GM18951 (cell line): ENCODE data around the gene CISD3.
A peak's percentile ranks its signal among the peaks of the same experiment; 100 is the strongest.

Source experiments
- POLR2A ChIP-seq: IDR thresholded peaks from 4 replicates; pipeline ENCODE4 v1.6.1; 2011; ENCODE audit warnings: mild to moderate bottlenecking; ENCODE audit not compliant: insufficient read length, insufficient read depth; ENCODE audit errors: extremely low read depth
- in situ Hi-C: fragments of 300-500 bp; cut with MboI; formaldehyde crosslinking; loops from one replicate; pipeline ENCODE4 v1.12.0; 2022; ENCODE audit warnings: low sequenced_read_pairs, mixed read lengths, inconsistent platforms; ENCODE audit not compliant: unreplicated experiment

CISD3 gene

DNA sequence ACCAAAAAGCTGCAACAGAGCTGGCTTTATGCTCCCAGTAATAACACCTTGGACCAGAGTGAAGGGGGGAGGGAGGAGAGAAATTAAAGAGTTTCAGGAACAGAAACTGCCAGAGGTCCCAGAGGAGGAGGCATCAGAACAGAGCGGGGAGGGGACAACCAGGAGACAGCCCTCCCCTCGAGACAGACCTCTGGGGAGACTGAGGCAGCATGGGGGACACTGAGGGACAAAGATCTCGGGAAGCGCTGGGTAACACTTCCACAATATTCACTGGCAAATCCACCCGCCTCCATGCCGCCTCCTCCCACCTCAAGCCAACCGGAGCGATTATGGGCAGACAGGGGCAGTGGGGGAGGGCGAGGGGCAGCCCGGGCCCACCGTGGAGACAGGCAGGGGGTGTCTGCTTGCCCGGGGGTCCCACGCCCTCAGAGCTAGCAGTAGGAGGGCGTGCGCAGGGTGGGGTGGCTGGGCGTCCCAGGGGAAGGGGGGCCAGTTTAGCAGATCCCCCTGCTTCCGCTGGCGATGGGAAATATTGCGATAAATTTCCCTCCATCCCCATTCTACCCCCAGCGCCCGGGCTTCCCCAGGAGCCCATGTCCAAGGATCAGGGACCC is 16.8 kb downstream of the CISD3 start:
- TF ChIP-seq POLR2A = no peak

DNA sequence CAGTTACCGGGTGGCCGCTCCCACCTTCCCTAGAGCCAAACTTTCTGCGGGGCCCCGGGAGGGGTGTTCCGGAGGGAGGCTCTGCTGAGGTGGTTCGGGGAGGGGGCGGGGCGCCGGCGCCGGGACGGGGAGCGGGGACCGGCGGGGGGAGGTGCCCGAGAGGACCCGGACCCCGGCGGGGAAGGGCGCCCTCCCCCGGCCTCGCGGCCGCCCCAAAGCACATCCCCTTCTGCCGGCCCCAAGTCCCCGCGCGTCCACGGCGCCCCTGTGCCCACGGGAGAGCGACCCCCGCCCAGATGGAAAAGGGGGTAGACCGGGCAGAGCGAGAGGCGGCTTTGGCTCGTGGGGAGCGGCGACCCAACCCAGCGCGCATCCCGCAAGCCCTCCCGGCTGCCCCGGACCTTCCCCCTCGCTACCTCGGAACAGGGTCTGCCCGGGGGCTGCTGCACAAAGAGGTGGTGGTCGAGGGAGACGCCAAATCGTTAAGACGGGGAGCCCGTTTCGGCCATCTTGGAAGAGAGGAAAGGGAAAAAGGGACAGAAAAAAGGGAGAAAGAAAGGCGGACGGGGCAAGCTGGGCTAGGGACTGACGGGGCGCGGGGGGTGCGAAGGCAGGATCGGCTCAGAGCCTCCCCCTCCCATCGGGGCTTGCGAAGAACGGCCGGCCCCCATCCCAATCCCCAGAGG is 17.5 kb downstream of the CISD3 start:
- in situ Hi-C loops = loop anchor here (10.0 kb wide), 1 partner anchor 73 kb away; the partner anchor contains the start of gene EPOP
- TF ChIP-seq POLR2A = no peak

More for the DNA sequence above, 16.8 kb downstream of the CISD3 start:
- in situ Hi-C loops = loop anchor here (10.0 kb wide), 1 partner anchor 72 kb away; the partner anchor contains the start of gene EPOP

DNA sequence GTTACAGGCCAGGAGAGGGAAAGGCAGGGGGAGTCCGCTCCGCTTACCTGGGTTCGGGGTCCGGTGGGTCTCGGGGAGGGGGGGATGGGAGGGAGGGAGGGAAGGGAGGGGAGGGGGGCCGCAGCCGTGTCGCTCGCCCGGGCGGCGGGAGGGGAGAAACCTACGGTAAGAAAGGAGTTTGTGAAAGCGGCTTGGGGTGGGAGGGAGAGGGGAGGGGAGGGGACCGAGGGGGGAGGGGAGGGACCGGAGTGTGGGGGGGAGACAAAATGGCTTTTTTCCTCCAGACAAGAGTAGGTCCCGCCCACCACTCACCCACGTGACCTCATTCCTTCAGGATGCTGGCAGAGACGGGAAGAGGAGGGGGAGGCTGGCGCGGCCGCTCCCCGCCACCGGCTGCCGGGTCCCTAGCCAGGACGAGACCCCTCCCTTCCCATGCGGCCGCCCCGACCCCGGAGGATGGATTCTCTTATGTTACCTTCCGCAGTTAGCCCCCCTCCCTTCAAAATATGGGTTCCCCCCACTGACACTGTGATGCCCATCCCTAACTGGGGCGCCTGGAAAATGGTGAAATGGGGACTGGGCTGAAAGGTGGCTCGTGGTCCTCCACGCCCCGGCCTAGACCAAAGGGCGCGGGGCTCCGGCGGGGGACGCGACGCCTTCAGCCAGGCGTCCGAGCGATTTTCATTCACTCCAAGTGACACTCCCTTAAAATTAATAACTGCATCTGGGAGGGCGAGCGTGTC is 18.2 kb downstream of the CISD3 start, which contains the start of gene PCGF2:
TSS of gene PCGF2 (minus strand) at position 188 of the 743 bp plus-strand sequence. CDS start 7,934 bp downstream, outside the sequence.
- peak; percentile 39 for TF ChIP-seq POLR2A
- in situ Hi-C loops = loop anchor here (10.0 kb wide), 1 partner anchor 74 kb away; the partner anchor contains the start of gene EPOP

DNA sequence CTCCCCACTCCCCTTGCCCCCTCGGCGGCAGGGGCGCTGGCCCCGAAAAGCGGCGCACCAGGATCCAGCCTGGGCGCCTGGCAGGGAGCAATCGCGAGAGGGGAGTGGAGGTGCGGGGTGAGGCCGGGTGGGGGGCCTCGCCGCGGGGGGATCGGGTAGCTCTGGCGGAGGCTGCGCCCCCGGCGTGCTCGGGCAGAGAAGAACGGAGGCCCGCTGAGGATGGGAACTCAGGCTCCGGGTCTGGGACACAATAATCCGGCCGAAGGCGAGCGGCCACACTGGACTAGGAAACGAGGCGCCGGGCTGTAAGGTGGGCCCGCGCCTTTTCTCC is 18.7 kb downstream of the CISD3 start:
- no peak for TF ChIP-seq POLR2A
- in situ Hi-C loops = loop anchor here (10.0 kb wide), 1 partner anchor 74 kb away; the partner anchor contains the start of gene EPOP

DNA sequence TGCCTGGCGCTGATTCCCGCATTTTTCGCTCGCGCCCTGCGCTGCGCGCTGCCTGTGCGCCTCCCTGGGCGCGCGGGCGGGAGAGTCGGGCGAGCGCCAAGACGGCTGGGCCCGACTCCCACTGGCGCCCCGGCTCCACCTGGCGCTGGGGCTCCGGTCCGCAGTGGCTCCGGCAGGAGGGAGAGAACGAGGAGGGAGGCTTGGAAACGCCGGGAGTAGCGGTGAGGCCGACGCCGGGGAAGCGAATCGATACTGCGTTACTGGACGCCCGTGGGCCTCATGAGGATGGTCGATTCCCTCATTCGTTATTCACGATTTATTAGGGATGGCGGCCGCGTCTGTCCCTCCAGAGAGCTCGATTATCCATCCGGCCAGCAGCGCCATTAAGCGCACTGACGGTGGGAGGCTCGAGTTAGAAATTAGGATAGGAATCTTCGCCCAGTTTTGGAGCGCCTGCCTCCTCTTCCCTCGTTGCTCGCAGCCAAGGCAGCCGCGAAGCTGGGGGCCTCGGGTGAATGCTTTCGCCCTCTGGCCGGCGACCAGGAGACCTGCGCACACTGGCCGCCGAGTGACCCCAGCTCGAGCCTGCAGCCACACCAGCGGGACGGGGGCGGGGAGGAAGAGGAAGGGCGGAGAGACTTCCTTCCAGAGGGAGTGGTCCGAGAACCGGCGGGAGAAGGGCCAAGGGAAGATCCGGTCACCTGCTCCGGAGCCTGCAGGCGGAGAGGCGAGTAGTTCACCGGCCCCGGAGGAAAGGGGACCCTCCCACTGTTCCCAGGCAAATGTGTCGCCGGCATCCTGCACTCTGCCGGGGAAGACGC is 19.3 kb downstream of the CISD3 start:
- in situ Hi-C loops = loop anchor here (10.0 kb wide), 1 partner anchor 75 kb away; the partner anchor contains the start of gene EPOP
- peak; percentile 75 for TF ChIP-seq POLR2A

DNA sequence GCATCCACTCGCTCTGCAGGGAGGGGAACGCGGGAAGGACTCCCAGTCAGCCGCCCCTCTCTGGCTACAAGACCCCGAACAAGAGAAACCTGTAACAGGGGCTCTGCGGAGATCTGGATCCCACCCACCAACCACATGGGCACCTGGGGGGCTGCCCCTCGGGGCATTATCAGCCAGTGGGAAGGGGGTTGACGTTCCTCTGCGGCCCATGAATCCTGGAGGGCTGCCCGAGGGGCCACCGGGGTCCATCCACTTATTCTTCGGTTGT is 19.8 kb downstream of the CISD3 start:
- TF ChIP-seq POLR2A = no peak
- in situ Hi-C loops = no loop called here

DNA sequence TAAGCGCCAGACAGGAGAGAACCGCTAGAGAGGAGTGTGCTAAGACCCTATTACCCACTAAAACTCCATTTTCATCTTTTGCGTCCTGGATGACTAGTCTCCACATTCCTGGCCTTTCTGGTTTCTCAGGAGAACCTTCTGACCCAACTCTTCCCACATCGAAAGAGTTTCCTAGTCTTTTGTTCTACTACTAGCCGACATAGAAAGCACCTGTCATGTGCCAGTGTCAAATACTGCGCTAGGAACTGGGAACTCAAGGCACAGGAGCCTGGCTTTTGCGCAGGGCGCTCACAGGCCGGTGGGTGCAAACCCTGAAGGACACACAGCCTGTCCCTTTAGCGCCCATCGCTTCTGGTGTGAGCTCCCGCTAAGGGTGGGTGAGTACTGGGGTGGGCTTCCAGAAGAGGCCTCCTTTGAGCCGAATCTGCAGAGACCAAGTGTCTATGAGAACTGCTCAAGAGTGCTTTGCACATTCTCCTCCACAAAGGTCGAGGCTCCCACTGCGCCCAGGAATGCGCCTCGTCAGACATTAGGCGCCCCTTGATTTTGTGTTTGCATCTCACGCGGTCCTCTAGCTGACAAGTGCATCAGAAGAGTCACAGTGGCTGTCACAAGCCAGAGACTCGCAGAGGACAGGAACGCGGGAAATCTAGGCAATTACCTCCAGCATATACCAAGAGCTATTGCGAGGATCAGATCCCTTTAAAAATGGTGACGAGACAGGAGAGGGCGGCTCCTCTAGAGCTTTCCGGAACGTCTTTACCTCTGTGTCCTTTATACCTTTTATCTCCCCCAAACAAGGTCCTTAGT is 20.4 kb downstream of the CISD3 start:
- peak; percentile 30 for TF ChIP-seq POLR2A
- in situ Hi-C loops = no loop called here

DNA sequence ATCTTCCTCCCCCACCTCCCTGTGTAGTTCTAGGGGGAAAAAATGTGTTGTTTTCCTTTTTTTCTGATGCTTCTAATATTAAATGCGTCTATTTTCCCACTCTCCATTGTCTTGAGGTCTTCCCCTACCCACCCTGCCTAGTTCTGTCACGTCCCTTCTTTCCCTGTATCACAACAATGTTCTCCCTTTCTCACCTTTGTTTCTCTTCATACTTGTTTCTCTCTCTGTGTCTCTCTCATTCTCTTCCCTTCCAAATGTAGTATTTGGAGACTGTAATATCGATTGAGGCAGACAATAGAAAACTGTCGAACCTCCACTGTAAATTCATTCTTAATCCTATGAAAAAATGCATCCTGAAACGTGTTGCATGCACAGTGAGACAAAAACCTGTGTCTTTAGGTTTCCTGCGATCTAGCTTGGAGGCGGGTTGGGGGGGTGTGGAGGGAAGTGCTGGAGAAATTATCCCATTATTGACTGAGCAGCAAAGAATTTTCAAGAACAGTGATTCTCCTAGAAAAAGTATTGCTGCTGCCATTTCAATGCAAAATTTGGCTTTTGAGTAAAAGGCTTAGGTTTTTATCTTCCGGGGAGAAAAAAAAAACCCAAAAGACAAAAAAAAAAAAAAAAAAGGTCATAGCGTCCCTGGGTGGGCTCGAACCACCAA is 21.1 kb downstream of the CISD3 start:
- no peak for TF ChIP-seq POLR2A
- in situ Hi-C loops = no loop called here

DNA sequence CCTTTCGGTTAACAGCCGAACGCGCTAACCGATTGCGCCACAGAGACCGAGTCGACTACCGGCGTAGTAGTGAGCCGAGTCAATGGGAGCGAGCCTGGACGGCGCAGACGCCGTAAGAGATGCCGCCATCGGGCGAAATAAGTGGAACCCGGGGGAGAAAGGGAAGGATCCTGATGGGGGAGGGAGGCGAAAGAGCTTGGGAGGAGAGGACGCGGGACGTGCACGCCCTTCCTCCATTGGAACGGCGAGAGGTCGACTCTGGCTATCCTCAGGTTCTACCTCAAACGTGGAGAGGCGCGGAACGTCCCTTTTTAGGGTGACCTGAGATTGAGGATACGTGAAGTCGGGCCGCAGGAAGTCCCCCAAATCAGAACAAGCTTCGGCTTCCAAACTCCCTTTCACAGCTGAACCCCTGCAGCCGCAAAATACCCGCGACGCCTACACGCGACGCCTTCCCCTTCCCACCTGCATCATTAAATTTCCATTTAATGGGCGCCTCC is 21.7 kb downstream of the CISD3 start:
- in situ Hi-C loops = no loop called here
- TF ChIP-seq POLR2A = no peak

DNA sequence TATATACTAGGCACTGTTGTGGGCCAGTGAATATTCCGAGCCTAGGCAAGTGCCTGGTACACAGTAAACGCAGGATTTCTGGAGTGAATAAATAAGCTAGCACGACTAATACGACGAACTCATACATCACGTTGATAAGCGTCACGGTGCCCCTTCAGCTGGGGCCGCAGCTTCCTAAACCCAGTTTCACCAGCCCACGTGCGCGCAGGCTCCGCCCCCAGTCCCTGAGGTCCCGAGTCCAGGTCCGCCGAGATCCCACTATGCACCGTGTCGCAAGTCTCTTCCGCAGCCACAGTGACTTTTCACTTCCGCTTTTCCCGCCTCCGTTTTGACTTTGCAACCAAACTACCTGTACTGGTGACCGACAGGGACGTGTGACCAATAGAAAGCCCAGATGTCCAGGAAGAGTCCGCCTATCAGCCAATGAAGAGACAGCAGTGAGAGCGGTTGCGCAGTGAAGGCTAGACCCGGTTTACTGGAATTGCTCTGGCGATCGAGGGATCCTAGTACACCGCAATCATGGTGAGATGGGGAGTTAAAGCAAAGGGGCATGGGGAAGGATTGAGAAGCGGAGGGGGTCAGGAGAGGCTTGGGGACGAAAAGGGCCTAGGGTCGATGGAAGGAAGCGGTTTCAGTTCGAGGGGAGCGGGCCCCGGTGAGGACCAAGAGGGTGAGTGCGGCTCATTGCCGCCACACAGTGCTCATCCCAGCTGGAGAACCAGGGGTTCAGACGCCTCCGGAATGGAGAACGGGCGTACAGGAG is 22.3 kb downstream of the CISD3 start, which contains the start of gene PSMB3:
TSS of gene PSMB3 (plus strand) at position 434 of the 763 bp plus-strand sequence. CDS start at position 520, 86 bp downstream.
- in situ Hi-C loops = no loop called here
- TF ChIP-seq POLR2A = peak; percentile 68

DNA sequence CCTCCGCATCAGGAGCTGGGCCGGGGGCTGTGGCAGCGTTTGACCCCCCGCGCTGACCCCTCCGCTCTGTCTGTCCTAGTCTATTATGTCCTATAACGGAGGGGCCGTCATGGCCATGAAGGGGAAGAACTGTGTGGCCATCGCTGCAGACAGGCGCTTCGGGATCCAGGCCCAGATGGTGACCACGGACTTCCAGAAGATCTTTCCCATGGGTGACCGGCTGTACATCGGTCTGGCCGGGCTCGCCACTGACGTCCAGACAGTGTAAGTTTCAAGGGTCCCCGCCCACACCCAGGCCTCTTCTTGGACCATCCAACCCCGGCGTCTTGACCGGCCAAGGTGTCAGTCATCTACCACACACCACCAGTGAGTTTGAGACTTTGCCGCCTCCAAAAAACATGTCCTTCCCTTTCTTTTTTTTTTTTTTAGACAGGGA is 22.9 kb downstream of the CISD3 start:
- no peak for TF ChIP-seq POLR2A
- in situ Hi-C loops = no loop called here
